MM.1S (cell line): Measurements from ENCODE around the gene PIP4K2A.
"Not testable (repeated sequence)": the region's sequence is repeated elsewhere in the genome, so short reads cannot be mapped to it uniquely, and the experiment has no call there.

Experiments
- DNase-seq: peaks from one replicate; pipeline ENCODE4 v3.0.0-alpha.2; 2015
- H2AFZ ChIP-seq: fragments of 300-600 bp; sonication (generic); 2 replicates; pipeline ENCODE4 v1.6.0; 2016; ENCODE audit warnings: antibody characterized with exemption, low read length
- H3F3A ChIP-seq: fragments of 300-600 bp; sonication (generic); 2 replicates; pipeline ENCODE4 v1.6.1; 2016; ENCODE audit warnings: mild to moderate bottlenecking, antibody characterized with exemption, low read length, moderate library complexity, mixed read lengths; ENCODE audit not compliant: insufficient read depth
- H3K27ac ChIP-seq: fragments of 300-600 bp; sonication (generic); 2 replicates; pipeline ENCODE4 v1.5.1; 2016; ENCODE audit warnings: mild to moderate bottlenecking, low read length
- H3K27me3 ChIP-seq: fragments of 300-600 bp; sonication (generic); replicated peaks from 2 replicates; pipeline ENCODE4 v1.6.0; 2016; ENCODE audit warnings: low read length; ENCODE audit not compliant: insufficient read depth
- H3K36me3 ChIP-seq: fragments of 300-600 bp; sonication (generic); replicated peaks from 2 replicates; pipeline ENCODE4 v1.6.1; 2016; ENCODE audit warnings: mild to moderate bottlenecking, low read length, mixed read lengths; ENCODE audit not compliant: insufficient read depth
- H3K4me1 ChIP-seq: fragments of 300-600 bp; sonication (generic); 2 replicates; pipeline ENCODE4 v1.6.1; 2016; ENCODE audit warnings: low read length, mixed read lengths
- H3K4me2 ChIP-seq: fragments of 300-600 bp; sonication (generic); 2 replicates; pipeline ENCODE4 v1.6.0; 2016; ENCODE audit warnings: low read depth, low read length
- H3K4me3 ChIP-seq: fragments of 300-600 bp; sonication (generic); 2 replicates; pipeline ENCODE4 v1.5.1; 2016; ENCODE audit warnings: low read length, mixed read lengths
- H3K79me2 ChIP-seq: fragments of 300-600 bp; sonication (generic); 2 replicates; pipeline ENCODE4 v1.6.1; 2016; ENCODE audit warnings: mixed run types, low read length, mixed read lengths
- H3K9ac ChIP-seq: fragments of 300-600 bp; sonication (generic); 2 replicates; pipeline ENCODE4 v1.6.1; 2016; ENCODE audit warnings: low read length, mixed read lengths
- H3K9me2 ChIP-seq: fragments of 300-600 bp; sonication (generic); replicated peaks from 2 replicates; pipeline ENCODE4 v1.6.1; 2016; ENCODE audit warnings: mild to moderate bottlenecking, low read length, mixed read lengths; ENCODE audit not compliant: insufficient read depth
- H3K9me3 ChIP-seq: fragments of 300-600 bp; sonication (generic); replicated peaks from 2 replicates; pipeline ENCODE4 v1.6.1; 2016; ENCODE audit warnings: mild to moderate bottlenecking, low read length, mixed read lengths; ENCODE audit not compliant: insufficient read depth
- H4K20me1 ChIP-seq: fragments of 300-600 bp; sonication (generic); 2 replicates; pipeline ENCODE4 v1.6.1; 2016; ENCODE audit warnings: mild to moderate bottlenecking, low read length, moderate library complexity, mixed read lengths; ENCODE audit not compliant: insufficient read depth
- EZH2 ChIP-seq: fragments of 300-600 bp; sonication (generic); optimal IDR thresholded peaks from 2 replicates; pipeline ENCODE3; 2017; ENCODE audit warnings: low read depth, mild to moderate bottlenecking, antibody characterized with exemption, low read length, mixed read lengths
- EZH2phosphoT487 ChIP-seq: fragments of 300-600 bp; sonication (generic); IDR thresholded peaks from 2 replicates; pipeline ENCODE4 v1.6.1; 2018; ENCODE audit warnings: antibody characterized with exemption, low read length
- TF ChIP-seq, protein P1 (sequence below): fragments of 300-600 bp; sonication (generic); IDR thresholded peaks from 2 replicates; pipeline ENCODE4 v1.5.1; 2016; ENCODE audit warnings: antibody characterized with exemption, low read length, mixed read lengths

Gene PIP4K2A

DNA sequence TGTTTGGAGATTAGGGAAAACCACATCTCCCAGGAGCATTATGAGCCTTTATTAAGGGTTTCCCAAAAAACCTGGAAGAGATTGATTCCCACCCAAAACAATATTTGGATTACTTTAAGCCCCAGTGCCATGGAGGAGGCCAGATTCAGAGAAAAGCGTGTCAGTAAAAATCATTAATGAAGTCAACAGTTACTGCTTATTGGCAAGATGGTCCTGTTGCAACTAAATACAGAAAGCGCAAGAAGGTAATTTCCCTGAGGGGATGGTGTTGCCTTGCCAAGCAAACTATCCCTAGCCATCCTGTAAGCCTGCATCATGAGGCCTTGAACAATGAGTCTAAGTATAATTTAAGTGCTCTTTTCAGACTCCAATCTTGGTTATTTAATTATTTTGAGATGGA is 212.5 kb downstream of the PIP4K2A start:
- H3F3A ChIP-seq: no peaks in the 10 kb centered on the region
- no peaks in the 10 kb centered on the region for H3K36me3 ChIP-seq
- H4K20me1 ChIP-seq: no peaks in the 10 kb centered on the region
- H3K27me3 ChIP-seq: no peaks in the 10 kb centered on the region
- H3K4me3 ChIP-seq: no peak overlapping the region
- no peaks in the 10 kb centered on the region for H3K9me2 ChIP-seq
- H3K9me3 ChIP-seq: no peaks in the 10 kb centered on the region
- TF ChIP-seq EZH2phosphoT487 (no peak), EZH2 (no peak)
- TF ChIP-seq, protein P1, sequence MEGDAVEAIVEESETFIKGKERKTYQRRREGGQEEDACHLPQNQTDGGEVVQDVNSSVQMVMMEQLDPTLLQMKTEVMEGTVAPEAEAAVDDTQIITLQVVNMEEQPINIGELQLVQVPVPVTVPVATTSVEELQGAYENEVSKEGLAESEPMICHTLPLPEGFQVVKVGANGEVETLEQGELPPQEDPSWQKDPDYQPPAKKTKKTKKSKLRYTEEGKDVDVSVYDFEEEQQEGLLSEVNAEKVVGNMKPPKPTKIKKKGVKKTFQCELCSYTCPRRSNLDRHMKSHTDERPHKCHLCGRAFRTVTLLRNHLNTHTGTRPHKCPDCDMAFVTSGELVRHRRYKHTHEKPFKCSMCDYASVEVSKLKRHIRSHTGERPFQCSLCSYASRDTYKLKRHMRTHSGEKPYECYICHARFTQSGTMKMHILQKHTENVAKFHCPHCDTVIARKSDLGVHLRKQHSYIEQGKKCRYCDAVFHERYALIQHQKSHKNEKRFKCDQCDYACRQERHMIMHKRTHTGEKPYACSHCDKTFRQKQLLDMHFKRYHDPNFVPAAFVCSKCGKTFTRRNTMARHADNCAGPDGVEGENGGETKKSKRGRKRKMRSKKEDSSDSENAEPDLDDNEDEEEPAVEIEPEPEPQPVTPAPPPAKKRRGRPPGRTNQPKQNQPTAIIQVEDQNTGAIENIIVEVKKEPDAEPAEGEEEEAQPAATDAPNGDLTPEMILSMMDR: no peak
- H3K27ac ChIP-seq: no peak overlapping the region
- no peak for DNase-seq
- H3K9ac ChIP-seq: no peak overlapping the region
- no peaks in the 10 kb centered on the region for H3K79me2 ChIP-seq
- no peak overlapping the region for H3K4me2 ChIP-seq
- no peak overlapping the region for H2AFZ ChIP-seq
- no peaks in the 10 kb centered on the region for H3K4me1 ChIP-seq

DNA sequence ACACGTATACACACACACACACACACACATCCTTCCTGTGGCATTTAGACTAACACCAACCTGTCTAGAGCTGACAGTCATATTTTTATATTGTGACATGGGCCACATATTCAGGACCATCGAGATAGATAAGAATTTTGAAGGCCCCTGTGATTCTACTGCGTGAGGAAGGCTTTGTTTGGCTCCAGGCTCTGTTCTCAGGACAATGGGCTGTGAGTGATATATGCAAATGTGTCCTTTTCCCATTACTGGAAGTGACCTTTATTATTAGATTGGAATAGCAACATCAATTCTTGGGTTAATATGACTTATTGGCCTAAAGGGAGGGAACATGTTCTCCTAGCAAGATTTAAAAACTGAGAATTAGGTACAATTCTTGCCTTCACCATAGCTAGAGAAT is 213.0 kb downstream of the PIP4K2A start:
- no peaks in the 10 kb centered on the region for H3K9me3 ChIP-seq
- H3K36me3 ChIP-seq: no peaks in the 10 kb centered on the region
- H3K27ac ChIP-seq: no peak overlapping the region

DNA sequence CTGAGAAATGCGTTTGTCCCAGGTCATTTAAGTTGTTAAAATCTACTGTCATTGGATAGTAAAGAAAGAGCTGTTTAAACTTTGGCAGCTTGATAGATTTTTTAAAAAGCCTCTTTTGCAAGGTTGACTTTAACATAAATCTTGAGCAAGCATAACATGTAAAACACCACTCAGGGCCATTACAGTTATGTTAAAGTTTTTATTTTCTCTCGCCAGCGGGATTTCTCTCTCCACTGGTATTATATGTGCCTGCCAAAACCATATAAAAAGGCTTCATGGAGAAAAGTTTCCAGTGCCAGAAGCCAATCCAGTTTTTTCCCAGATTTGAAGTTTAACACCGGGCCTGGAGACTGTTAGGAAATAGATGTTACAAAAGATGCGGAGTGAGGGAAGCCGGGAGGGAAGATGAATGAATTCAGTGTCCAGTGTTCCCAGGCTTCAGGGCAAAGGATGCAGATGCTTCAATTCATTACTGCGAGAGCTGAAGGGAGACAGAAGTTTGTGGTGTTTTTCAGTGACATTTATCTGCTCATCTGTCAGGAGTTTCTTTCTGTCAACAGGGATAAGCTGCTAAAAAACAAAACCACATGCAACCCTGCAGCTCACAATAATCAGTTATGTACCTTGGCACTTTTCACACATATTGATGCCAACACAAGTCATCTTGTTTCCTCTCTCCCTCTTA is 213.6 kb downstream of the PIP4K2A start:
- H3K9ac ChIP-seq: no peak overlapping the region
- H3K4me1 ChIP-seq: no peaks in the 10 kb centered on the region
- H3K4me3 ChIP-seq: no peak overlapping the region
- H3K27me3 ChIP-seq: no peaks in the 10 kb centered on the region
- H3K79me2 ChIP-seq: no peaks in the 10 kb centered on the region
- H3K9me3 ChIP-seq: no peaks in the 10 kb centered on the region
- H3F3A ChIP-seq: no peaks in the 10 kb centered on the region
- H3K36me3 ChIP-seq: no peaks in the 10 kb centered on the region
- TF ChIP-seq EZH2phosphoT487: no peak
- TF ChIP-seq, protein P1: no peak
- H2AFZ ChIP-seq: no peak overlapping the region
- no peaks in the 10 kb centered on the region for H4K20me1 ChIP-seq
- no peak for DNase-seq
- H3K27ac ChIP-seq: no peak overlapping the region
- no peak overlapping the region for H3K4me2 ChIP-seq
- H3K9me2 ChIP-seq: no peaks in the 10 kb centered on the region

More for the DNA sequence above, 213.0 kb downstream of the PIP4K2A start:
- H3K4me1 ChIP-seq: no peaks in the 10 kb centered on the region
- no peak for DNase-seq
- no peak overlapping the region for H3K4me3 ChIP-seq
- H3K27me3 ChIP-seq: no peaks in the 10 kb centered on the region
- no peaks in the 10 kb centered on the region for H3K79me2 ChIP-seq
- TF ChIP-seq EZH2phosphoT487 (no peak), EZH2 (no peak)
- TF ChIP-seq, protein P1: no peak
- H2AFZ ChIP-seq: no peak overlapping the region
- H3K9ac ChIP-seq: no peak overlapping the region
- no peaks in the 10 kb centered on the region for H3K9me2 ChIP-seq
- H4K20me1 ChIP-seq: no peaks in the 10 kb centered on the region
- H3F3A ChIP-seq: no peaks in the 10 kb centered on the region
- H3K4me2 ChIP-seq: no peak overlapping the region

DNA sequence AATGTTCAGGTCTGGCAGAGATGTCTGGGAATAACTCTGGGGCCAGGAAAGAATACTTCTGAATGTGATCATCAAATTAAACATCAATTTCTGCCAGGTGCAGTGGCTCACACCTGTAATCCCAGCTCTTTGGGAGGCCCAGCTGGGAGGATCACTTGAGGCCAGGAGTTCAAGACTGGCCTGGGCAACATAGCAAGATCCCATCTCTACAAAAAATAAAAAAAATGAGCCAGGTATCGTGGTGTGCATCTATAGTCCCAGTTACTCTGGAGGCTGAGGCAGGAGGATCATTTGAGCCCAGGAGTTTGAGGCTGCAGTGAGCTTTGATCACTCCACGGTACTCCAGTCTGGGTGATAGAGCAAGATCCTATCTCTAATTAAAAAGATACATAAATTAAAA is 214.4 kb downstream of the PIP4K2A start:
- H3K79me2 ChIP-seq, H3K4me1 ChIP-seq, H3K27me3 ChIP-seq, H3K9me3 ChIP-seq, H3K27ac ChIP-seq, H3K4me3 ChIP-seq, H3K9me2 ChIP-seq, H3K9ac ChIP-seq, H2AFZ ChIP-seq, H3K36me3 ChIP-seq, H3K4me2 ChIP-seq, H3F3A ChIP-seq, DNase-seq, H4K20me1 ChIP-seq: not testable (repeated sequence)
